Measurements from ENCODE around the gene CAPZB.

GRCh38 chr1:19387045-19387467 is 98.3 kb downstream of the CAPZB start:
- TF ChIP-seq CTCF (IDR thresholded peaks at IDR 0.05; ENCODE audit: poor library complexity, severe bottlenecking): no peak
- TF ChIP-seq RAD21 (conservative IDR thresholded peaks at IDR 0.05): no peak
- TF ChIP-seq REST (IDR thresholded peaks at IDR 0.05; ENCODE audit: borderline replicate concordance): no peak
- no peak for TF ChIP-seq EZH2 (IDR thresholded peaks at IDR 0.05; ENCODE audit: borderline replicate concordance, insufficient read depth, low read length, poor library complexity, severe bottlenecking)
- TF ChIP-seq EP300 (conservative IDR thresholded peaks at IDR 0.05; ENCODE audit: poor library complexity, severe bottlenecking): no peak
- no peak for TF ChIP-seq SMC3 (conservative IDR thresholded peaks at IDR 0.05; ENCODE audit: poor library complexity)
- TF ChIP-seq TAF1 (IDR thresholded peaks at IDR 0.05; ENCODE audit: low read depth): no peak
- no peak for TF ChIP-seq POLR2AphosphoS5 (IDR thresholded peaks at IDR 0.05)
- no peak for TF ChIP-seq MXI1 (conservative IDR thresholded peaks at IDR 0.05; ENCODE audit: poor library complexity, severe bottlenecking)
